T-cell (primary cell): ENCODE results near the gene PDXDC1. TPM values are rescaled to one million over a fixed set of nuclear protein-coding genes. Genes with fewer than 3 reads are reported as not detected.
"Not testable (repeated sequence)": the region's sequence is repeated elsewhere in the genome, so short reads cannot be mapped to it uniquely, and the experiment has no call there.

Source experiments
- ATAC-seq, 4 experiments: fragments of 200-7000 bp in 3 of 4; fragments of 150-1000 bp in 1 of 4; cut with Tn5 transposase; replicated peaks in 1 of 4; 1 replicate in 3 of 4; 2 replicates in 1 of 4; pipeline ENCODE4 v1.10.0; 2021; ENCODE audit warnings: moderate library complexity in 3 of 4, mild to moderate bottlenecking in 2 of 4, moderate number of reproducible peaks in 1 of 4
- CTCF ChIA-PET, 2 donors: fragments of 300-600 bp; sonication (Branson Sonifier 250); formaldehyde crosslinking; loops; one replicate each; lab custom pipeline; 2022; ENCODE audit warnings: antibody characterized with exemption in 2 of 2; lab: Charles Lee
- POLR2A ChIA-PET, 2 donors: fragments of 300-600 bp; sonication (Branson Sonifier 250); formaldehyde crosslinking; loops; one replicate each; lab custom pipeline; 2022; ENCODE audit warnings: antibody characterized with exemption in 2 of 2; lab: Charles Lee
- DNase-seq, 35 experiments: peaks; one replicate each; pipeline versions ENCODE4 v3.0.0 to v3.0.0-alpha.2; 2013 to 2023
- H3K27ac ChIP-seq: one replicate; pipeline ENCODE4 v1.5.1; 2013; ENCODE audit warnings: low read length
- H3K27me3 ChIP-seq, 2 experiments: replicated peaks in 1 of 2; 1 replicate in 1 of 2; 2 replicates in 1 of 2; pipeline versions ENCODE4 v1.6.1 to v1.7.0; 2013; ENCODE audit warnings: low read length in 1 of 2, mixed read lengths in 1 of 2; ENCODE audit not compliant: control insufficient read depth in 2 of 2, insufficient read depth in 2 of 2; ENCODE audit errors: extremely low read depth in 1 of 2
- H3K36me3 ChIP-seq, 2 donors: 1 replicate in 1 of 2; 2 replicates in 1 of 2; pipeline versions ENCODE4 v1.6.1 to v1.7.0; 2013; ENCODE audit warnings: low read length in 1 of 2; ENCODE audit not compliant: control insufficient read depth in 2 of 2, insufficient read depth in 1 of 2; ENCODE audit errors: extremely low read depth in 1 of 2
- H3K4me1 ChIP-seq, 2 experiments: 1 replicate in 1 of 2; 2 replicates in 1 of 2; pipeline versions ENCODE4 v1.6.1 to v1.7.0; 2013; ENCODE audit warnings: low read length in 2 of 2, mixed read lengths in 1 of 2; ENCODE audit not compliant: insufficient read depth in 2 of 2, control insufficient read depth in 1 of 2; ENCODE audit errors: extremely low read depth in 1 of 2
- H3K4me3 ChIP-seq, 2 donors: 1 replicate in 1 of 2; 2 replicates in 1 of 2; pipeline versions ENCODE4 v1.5.1 to v1.7.0; 2013; ENCODE audit warnings: mild to moderate bottlenecking in 2 of 2, low read length in 1 of 2, moderate library complexity in 1 of 2; ENCODE audit not compliant: control insufficient read depth in 1 of 2; ENCODE audit errors: extremely low read depth in 1 of 2
- H3K9me3 ChIP-seq: 2 replicates; pipeline ENCODE4 v1.7.0; 2013
- H3K27ac Mint-ChIP-seq, 2 donors: one replicate each; pipeline ENCODE4 v1.8.0; 2020 to 2021; ENCODE audit warnings: mild to moderate bottlenecking in 2 of 2, mixed read lengths in 2 of 2
- H3K27me3 Mint-ChIP-seq, 2 donors: one replicate each; pipeline ENCODE4 v1.8.0; 2021 to 2022; ENCODE audit warnings: mixed read lengths in 2 of 2
- H3K36me3 Mint-ChIP-seq: one replicate; pipeline ENCODE4 v1.8.0; 2021; ENCODE audit warnings: mixed read lengths
- H3K4me1 Mint-ChIP-seq, 3 donors: one replicate each; pipeline ENCODE4 v1.8.0; 2020 to 2022; ENCODE audit warnings: mixed read lengths in 3 of 3, mild to moderate bottlenecking in 1 of 3
- H3K4me3 Mint-ChIP-seq, 3 donors: one replicate each; pipeline ENCODE4 v1.8.0; 2020 to 2022; ENCODE audit warnings: mild to moderate bottlenecking in 3 of 3, mixed read lengths in 3 of 3, moderate library complexity in 3 of 3
- H3K9me3 Mint-ChIP-seq, 3 donors: one replicate each; pipeline ENCODE4 v1.8.0; 2020 to 2022; ENCODE audit warnings: mixed read lengths in 3 of 3
- WGBS: methylation state at CpG from one replicate; pipeline ENCODE4 v1.1.5; 2013; ENCODE audit warnings: missing lambda C conversion rate; ENCODE audit not compliant: insufficient coverage; 5-methylcytosine and 5-hydroxymethylcytosine counted together
- total RNA-seq, 35 experiments: library from RNA in 6 of 35; stranded (reverse) in 6 of 35; fragments of 120-200 nt in 1 of 35; gene quantifications; one replicate each; pipeline versions ENCODE4 v1.2.1 to v1.2.4 and lab custom pipeline; 2013 to 2026

Gene PDXDC1
- total RNA-seq, 5 donors from 2014 or later (not counting 1 experiment from before 2014, with no cell fraction given): 63.3 to 84.7 (median 72.4) TPM

GRCh38 chr16:14937143-14937542 is 37.7 kb upstream of the PDXDC1 start, which contains the start of gene NPIPA1:
Gene NPIPA1 (plus strand): TSS chr16:14937443. CDS start chr16:14937443, 0 bp downstream.
- H3K27me3 ChIP-seq, ATAC-seq, H3K4me3 ChIP-seq, POLR2A ChIA-PET, H3K4me1 ChIP-seq, H3K27ac Mint-ChIP-seq, H3K4me3 Mint-ChIP-seq, DNase-seq, CTCF ChIA-PET, H3K27me3 Mint-ChIP-seq, H3K9me3 ChIP-seq, H3K9me3 Mint-ChIP-seq, H3K4me1 Mint-ChIP-seq, H3K36me3 ChIP-seq, H3K27ac ChIP-seq, H3K36me3 Mint-ChIP-seq: not testable (repeated sequence)
- WGBS: no CpG with 5 or more reads among the region's 4 CpGs

- H3K27ac Mint-ChIP-seq, H3K4me3 Mint-ChIP-seq, DNase-seq, H3K27ac ChIP-seq, H3K4me1 Mint-ChIP-seq, H3K4me3 ChIP-seq, H3K9me3 ChIP-seq, H3K9me3 Mint-ChIP-seq, H3K27me3 ChIP-seq, POLR2A ChIA-PET, H3K36me3 ChIP-seq, H3K27me3 Mint-ChIP-seq, H3K36me3 Mint-ChIP-seq, ATAC-seq, H3K4me1 ChIP-seq, CTCF ChIA-PET: not testable (repeated sequence)
- WGBS: no CpG with 5 or more reads among the region's 9 CpGs
Measured at GRCh38 chr16:14937994-14938393, 36.8 kb upstream of the PDXDC1 start.

GRCh38 chr16:14942686-14943085 is 32.1 kb upstream of the PDXDC1 start:
- CTCF ChIA-PET, H3K27ac Mint-ChIP-seq, H3K27me3 Mint-ChIP-seq, H3K4me3 ChIP-seq, H3K36me3 ChIP-seq, H3K27ac ChIP-seq, H3K4me1 Mint-ChIP-seq, H3K36me3 Mint-ChIP-seq, POLR2A ChIA-PET, ATAC-seq, H3K9me3 Mint-ChIP-seq, H3K27me3 ChIP-seq, H3K4me1 ChIP-seq, H3K4me3 Mint-ChIP-seq, H3K9me3 ChIP-seq: not testable (repeated sequence)
- DNase-seq: peak in 2 of 35 experiments; percentile 12 to 24
- WGBS: no CpG with 5 or more reads among the region's 3 CpGs

GRCh38 chr16:14955546-14956231 is 19.1 kb upstream of the PDXDC1 start:
- POLR2A ChIA-PET: no interaction called here
- no peaks in the 10 kb centered on the region for H3K4me1 Mint-ChIP-seq
- H3K4me1 ChIP-seq: no peaks in the 10 kb centered on the region
- no peaks in the 10 kb centered on the region for H3K36me3 Mint-ChIP-seq
- H3K4me3 ChIP-seq: no peak overlapping the region
- H3K9me3 ChIP-seq: no peaks in the 10 kb centered on the region
- H3K27me3 Mint-ChIP-seq: no peaks in the 10 kb centered on the region
- no peak for ATAC-seq
- H3K27me3 ChIP-seq: peaks cover 0 to 4% of the 10 kb centered on the region in 2 experiments
- no peaks in the 10 kb centered on the region for H3K36me3 ChIP-seq
- CTCF ChIA-PET: interaction anchor here in 1 of 2 donors (0.7 kb wide), 1 partner anchor 15 kb away, joined by 3 read pairs; no protein-coding TSS in a partner anchor
- no peak for DNase-seq
- 92% methylated on average over 15 of the region's 16 CpGs for WGBS
- H3K4me3 Mint-ChIP-seq: no peak overlapping the region
- no peaks in the 10 kb centered on the region for H3K9me3 Mint-ChIP-seq
- H3K27ac Mint-ChIP-seq: no peak overlapping the region
- H3K27ac ChIP-seq: no peak overlapping the region

GRCh38 chr16:14957576-14958322 is 17.1 kb upstream of the PDXDC1 start:
- POLR2A ChIA-PET: no interaction called here
- ATAC-seq (no peak), DNase-seq (no peak)
- Mint-ChIP-seq H3K4me3 (no peak overlapping the region), H3K4me1 (no peaks in the 10 kb centered on the region), H3K36me3 (peaks cover 1% of the 10 kb centered on the region), H3K27me3 (peaks cover 2 to 7% of the 10 kb centered on the region in 2 donors), H3K27ac (no peak overlapping the region), H3K9me3 (peaks cover 0 to 2% (median 0%) of the 10 kb centered on the region in 3 donors)
- no peaks in the 10 kb centered on the region for H3K4me1 ChIP-seq
- H3K27ac ChIP-seq: no peak overlapping the region
- no peak overlapping the region for H3K4me3 ChIP-seq
- WGBS: 96% methylated on average over 20 of the region's 28 CpGs
- H3K36me3 ChIP-seq: no peaks in the 10 kb centered on the region
- CTCF ChIA-PET: no interaction called here
- H3K27me3 ChIP-seq: peaks cover 0 to 15% of the 10 kb centered on the region in 2 experiments
- H3K9me3 ChIP-seq: no peaks in the 10 kb centered on the region

GRCh38 chr16:14958323-14958600 is 16.6 kb upstream of the PDXDC1 start:
- 100% methylated on average over 2 of the region's 4 CpGs for WGBS
- no peak for ATAC-seq
- no peak overlapping the region for H3K27ac Mint-ChIP-seq

More at GRCh38 chr16:14958323-14958600, 16.6 kb upstream of the PDXDC1 start:
- Histone ChIP-seq H3K4me3 (no peak overlapping the region), H3K9me3 (no peaks in the 10 kb centered on the region), H3K4me1 (no peaks in the 10 kb centered on the region), H3K36me3 (no peaks in the 10 kb centered on the region), H3K27me3 (peaks cover 0 to 18% of the 10 kb centered on the region in 2 experiments), H3K27ac (no peak overlapping the region)
- no peaks in the 10 kb centered on the region for H3K4me1 Mint-ChIP-seq
- H3K4me3 Mint-ChIP-seq: no peak overlapping the region
- POLR2A ChIA-PET: no interaction called here
- peaks cover 7 to 10% of the 10 kb centered on the region in 2 donors for H3K27me3 Mint-ChIP-seq
- no peak for DNase-seq
- peaks cover 0 to 7% (median 2%) of the 10 kb centered on the region in 3 donors for H3K9me3 Mint-ChIP-seq
- peaks cover 4% of the 10 kb centered on the region for H3K36me3 Mint-ChIP-seq
- CTCF ChIA-PET: no interaction called here
